ENCODE measurements around the gene NBPF12.
"Not testable (repeated sequence)": the region's sequence is repeated elsewhere in the genome, so short reads cannot be mapped to it uniquely, and the experiment has no call there.

The NBPF12 gene, protein sequence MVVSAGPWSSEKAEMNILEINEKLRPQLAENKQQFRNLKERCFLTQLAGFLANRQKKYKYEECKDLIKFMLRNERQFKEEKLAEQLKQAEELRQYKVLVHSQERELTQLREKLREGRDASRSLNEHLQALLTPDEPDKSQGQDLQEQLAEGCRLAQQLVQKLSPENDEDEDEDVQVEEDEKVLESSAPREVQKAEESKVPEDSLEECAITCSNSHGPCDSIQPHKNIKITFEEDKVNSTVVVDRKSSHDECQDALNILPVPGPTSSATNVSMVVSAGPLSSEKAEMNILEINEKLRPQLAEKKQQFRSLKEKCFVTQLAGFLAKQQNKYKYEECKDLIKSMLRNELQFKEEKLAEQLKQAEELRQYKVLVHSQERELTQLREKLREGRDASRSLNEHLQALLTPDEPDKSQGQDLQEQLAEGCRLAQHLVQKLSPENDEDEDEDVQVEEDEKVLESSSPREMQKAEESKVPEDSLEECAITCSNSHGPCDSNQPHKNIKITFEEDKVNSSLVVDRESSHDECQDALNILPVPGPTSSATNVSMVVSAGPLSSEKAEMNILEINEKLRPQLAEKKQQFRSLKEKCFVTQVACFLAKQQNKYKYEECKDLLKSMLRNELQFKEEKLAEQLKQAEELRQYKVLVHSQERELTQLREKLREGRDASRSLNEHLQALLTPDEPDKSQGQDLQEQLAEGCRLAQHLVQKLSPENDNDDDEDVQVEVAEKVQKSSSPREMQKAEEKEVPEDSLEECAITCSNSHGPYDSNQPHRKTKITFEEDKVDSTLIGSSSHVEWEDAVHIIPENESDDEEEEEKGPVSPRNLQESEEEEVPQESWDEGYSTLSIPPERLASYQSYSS (N-terminal part only)

DNA sequence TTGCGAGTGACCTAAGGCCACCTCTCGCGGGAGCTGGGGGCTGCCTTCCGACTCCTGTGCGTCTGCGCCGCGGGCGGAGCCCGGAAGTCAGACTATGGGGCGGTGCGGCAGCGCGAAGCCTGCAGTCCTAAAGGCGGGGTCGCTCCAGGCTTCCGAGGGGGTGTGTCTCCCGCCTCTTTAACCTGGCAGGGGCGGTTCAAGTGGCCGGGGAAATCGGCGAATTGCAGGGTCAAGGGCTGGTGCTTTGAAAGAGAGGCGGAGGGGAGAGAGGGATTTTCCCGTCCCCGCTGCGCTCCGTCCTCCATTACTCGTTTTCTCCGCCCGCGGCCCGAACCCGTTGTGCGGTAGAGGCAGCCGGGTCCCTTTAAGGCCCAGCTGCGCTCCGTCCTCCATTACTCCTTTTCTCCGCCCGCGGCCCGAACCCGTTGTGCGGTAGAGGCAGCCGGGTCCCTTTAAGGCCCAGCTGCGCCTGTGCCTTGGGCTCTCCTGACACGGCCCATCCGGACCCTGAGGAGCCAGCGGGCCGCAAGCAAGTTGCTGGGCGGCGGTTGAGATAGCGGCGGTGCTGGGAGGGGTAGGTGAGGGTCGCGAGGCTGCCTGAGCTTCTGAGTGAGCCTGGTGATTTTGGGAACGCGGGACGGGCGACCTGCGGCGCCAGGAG lies at the start of gene NBPF12:
NBPF12 (plus strand) TSS at position 83 of the 661 bp plus-strand sequence. CDS start 21,820 bp downstream, outside the sequence.
- peak; percentile 69 for DNase-seq (ENCODE audit: low read depth)

DNA sequence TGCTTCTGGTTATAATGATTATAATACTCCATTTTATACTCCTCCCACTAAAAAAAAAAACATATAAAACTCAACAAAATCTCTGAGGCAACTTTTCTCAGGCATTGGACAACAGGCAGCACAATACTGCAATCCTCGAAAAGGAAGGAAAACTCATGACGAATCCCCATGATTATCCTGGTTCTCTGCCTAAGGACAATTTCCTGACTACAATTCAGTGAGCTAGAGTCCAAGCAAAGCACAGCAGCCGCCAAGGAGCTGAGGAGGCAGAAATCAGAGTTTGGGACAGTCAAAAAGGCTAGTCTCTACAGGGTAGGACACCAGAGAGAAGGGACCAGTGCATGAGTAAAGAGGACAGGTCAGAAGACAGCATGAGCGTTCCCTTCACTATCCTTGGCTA lies 46.8 kb upstream of the NBPF12 start:
- DNase-seq (ENCODE audit: low read depth): not testable (repeated sequence)

DNA sequence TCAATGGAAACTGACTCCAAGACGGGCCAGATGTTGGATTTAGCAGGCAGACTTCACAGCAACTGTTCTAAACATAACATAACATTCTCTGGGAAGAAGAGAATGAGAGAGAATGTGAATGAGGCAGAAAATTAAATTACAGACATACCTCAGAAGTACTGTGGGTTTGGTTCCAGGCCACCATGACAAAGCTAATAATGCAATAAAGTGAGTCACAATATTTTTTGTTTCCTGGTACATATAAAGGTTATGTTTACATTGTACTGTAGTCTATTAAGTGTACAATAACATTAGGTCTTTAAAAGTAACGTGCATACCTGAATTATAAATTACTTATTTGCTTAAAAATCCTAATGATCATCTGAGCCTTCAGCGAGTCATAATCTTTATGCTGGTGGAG lies 45.8 kb upstream of the NBPF12 start:
- not testable (repeated sequence) for DNase-seq (ENCODE audit: low read depth)

DNA sequence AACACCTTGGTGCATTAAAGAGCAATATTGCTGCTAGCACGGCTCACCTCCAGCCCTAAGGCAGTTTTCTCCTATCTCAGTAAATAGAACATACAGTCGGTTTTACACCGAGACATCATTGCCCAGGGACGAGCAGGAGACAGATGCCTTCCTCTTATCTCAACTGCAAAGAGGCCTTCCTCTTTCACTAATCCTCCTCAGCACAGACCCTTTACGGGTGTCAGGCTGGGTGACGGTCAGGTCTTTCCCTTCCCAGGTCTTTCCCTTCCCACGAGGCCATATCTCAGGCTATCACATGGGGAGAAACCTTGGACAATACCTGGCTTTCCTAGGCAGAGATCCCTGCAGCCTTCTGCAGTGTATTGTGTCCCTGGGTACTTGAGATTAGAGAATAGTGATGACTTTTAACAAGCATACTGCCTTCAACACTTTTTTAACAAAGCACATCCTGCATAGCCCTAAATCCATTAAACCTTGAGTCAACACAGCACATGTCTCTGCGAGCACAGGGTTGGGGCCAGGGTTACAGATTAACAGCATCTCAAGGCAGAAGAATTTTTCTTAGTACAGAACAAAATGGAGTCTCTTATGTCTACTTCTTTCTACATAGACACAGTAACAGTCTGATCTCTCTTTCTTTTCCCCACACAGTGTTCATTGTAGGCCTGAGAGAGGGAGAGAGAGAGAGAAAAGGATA lies 30.4 kb upstream of the NBPF12 start:
- not testable (repeated sequence) for DNase-seq (ENCODE audit: low read depth)

DNA sequence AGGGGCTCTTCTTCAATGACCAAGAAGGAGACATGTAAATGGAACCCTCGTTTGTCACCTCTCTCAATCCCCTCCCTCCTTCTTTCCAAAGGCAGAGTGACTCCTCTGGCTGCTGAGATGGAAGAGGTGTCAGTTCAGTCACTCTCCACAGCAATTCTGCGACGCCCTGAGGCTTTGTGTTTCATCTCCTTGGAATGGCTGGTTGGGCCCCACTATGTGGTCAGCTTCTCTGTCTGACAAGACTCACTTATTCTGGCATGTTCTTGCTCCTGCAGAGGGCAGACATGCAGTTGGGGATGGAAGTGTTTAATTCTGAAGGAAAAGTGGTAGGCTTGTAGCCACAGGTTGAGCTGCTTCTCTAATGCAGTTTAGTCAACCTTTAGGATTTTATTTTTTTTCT lies 25.1 kb upstream of the NBPF12 start:
- DNase-seq (ENCODE audit: low read depth): not testable (repeated sequence)

DNA sequence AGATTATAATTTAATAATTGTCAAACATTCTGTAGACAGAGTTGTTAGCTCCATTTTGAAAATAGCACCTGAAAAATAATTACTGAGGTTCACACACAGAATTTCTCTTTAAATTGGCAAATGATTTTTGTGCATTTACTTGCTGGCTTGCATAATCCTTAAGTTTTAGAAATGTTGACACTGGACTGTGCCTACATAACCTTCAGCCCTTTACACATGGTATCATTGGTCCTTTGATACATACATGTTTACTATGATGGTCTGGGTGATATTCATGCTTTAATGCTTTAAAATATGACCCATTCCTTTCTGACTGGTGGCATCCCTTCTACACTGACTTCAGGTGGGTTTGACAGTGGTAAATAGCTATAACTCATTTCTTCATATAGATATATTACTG lies 17.3 kb upstream of the NBPF12 start:
- not testable (repeated sequence) for DNase-seq (ENCODE audit: low read depth)

DNA sequence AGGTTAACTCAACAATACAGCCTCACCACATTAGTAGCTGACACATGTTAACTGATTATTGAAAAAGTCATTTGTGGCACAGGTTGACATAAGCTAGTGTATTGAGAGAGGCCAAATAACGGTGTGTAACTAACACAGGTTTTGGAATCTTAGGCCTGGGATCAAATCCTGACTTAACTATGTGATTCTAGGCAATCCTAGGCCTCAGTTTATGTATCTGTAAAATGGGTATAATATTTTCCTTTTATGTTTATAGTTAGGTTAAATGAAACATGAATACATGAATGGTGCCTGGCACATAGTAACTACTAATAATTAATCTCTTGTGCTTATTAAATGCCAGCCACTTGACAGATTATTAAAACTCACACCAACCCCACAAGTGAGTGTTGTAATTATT lies 15.5 kb upstream of the NBPF12 start:
- DNase-seq (ENCODE audit: low read depth): not testable (repeated sequence)

DNA sequence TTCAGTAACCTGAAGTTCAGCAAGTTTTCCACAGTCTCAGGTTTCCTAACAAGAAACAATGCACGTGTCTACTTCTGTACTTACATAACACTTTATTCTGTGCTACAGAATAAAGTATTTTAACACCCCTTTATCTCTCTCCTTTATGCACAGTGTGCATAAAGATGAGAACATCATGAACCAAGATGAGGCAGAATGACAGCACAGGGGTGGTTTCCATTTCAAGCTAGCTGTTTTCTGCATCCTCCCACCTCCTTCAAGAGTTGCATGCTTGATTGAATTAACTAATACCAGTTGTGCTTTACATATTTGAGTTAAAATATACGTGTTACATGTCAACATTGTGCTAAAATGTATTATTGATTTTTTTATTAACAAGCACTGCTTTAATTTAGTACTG lies 14.0 kb upstream of the NBPF12 start:
- not testable (repeated sequence) for DNase-seq (ENCODE audit: low read depth)

DNA sequence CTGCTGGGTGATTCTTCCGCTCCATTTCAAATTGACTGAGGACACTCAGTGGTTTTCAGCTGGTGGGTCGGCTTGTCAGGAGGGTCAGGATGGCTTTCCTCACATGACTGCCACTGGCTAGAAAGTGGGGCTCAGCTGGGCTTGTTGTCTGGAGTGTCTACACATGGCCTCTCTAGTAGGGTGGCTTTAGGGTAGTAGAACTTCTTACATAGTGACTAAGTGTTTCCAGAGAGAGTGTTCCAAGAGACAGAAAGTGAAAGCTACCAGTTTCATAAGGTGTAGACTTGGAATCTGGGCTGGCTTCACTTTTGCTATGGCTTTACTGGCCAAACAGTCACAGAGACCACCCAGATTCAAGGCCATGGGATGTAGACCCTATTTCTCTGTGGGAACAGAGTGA lies 11.7 kb upstream of the NBPF12 start:
- not testable (repeated sequence) for DNase-seq (ENCODE audit: low read depth)

DNA sequence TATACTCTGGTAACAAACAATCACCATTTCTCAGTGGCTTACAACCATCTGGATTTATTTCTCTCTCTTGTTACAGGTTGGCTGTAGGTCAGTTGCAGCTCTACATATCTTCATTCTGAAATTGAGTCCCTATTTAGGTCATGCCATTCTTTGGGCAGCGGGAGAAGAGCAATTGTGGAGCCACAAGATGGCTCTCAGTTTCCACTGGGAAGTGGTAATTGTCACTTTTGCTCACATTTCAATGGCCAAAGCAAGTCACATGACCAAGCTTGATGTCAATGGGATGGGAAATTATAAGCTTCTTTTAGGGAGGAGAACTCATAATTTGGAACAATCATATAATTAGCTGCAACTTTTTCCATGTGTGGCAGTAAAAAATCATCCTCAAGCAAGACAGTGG lies 7.9 kb upstream of the NBPF12 start:
- not testable (repeated sequence) for DNase-seq (ENCODE audit: low read depth)

DNA sequence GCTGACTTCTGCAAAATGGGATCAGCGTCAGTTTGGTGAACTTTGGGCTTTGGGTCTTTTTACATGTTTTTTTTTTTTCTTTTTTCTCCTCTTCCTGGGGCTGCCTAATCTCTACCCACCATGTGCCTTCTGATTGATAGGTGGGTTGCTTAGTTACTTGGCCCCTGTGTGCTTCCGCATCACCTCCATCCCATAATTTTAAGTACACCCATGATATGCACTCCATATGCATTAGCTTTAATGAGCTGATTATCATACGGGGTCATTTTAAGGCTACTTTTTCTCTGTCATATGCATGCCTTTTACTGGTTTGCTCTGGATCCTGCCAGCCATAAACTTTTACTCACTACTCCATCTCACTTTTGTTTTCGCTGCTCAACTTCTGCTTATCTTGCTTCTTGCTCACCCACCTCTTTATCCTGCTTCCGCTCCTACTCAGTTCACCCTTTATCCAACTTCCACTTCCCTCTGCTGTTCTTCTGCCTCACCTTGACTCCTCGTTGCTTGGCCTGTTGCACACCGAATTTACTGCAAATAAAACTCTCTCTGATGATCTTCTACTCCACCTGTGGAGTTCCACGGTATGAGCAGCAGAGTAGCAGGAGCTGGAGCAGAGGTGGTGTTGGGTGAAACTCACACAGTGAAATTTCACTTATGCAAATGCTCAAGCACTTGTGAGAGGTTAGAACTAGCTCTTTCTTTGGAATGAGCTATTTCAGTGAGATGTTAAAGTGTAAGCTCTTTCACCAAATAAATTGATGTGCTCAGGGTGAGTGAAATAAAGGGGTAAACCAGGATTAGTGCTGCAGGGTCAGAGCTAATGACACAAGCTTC lies 3.5 kb upstream of the NBPF12 start:
- not testable (repeated sequence) for DNase-seq (ENCODE audit: low read depth)

DNA sequence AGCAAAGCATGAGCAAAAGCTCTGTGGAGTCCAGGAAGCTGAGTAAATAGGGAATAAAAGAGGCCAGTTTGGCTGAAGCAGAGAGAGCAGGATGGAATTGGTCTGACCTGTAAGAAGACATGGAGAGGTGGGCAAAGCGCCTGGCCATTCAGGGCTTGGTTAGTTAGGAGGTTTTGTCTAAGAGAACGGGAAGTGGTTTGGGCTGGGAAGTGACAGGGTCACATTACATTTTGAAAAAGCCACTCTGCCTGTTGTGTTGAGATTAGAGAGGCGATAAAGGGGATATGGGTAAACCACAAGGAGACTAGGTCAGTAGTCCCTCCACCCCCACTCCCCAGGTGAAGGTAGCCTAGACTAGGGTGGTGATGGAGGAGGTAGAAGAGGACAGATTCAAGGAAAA lies 662 bp upstream of the NBPF12 start:
- DNase-seq (ENCODE audit: low read depth): not testable (repeated sequence)

DNA sequence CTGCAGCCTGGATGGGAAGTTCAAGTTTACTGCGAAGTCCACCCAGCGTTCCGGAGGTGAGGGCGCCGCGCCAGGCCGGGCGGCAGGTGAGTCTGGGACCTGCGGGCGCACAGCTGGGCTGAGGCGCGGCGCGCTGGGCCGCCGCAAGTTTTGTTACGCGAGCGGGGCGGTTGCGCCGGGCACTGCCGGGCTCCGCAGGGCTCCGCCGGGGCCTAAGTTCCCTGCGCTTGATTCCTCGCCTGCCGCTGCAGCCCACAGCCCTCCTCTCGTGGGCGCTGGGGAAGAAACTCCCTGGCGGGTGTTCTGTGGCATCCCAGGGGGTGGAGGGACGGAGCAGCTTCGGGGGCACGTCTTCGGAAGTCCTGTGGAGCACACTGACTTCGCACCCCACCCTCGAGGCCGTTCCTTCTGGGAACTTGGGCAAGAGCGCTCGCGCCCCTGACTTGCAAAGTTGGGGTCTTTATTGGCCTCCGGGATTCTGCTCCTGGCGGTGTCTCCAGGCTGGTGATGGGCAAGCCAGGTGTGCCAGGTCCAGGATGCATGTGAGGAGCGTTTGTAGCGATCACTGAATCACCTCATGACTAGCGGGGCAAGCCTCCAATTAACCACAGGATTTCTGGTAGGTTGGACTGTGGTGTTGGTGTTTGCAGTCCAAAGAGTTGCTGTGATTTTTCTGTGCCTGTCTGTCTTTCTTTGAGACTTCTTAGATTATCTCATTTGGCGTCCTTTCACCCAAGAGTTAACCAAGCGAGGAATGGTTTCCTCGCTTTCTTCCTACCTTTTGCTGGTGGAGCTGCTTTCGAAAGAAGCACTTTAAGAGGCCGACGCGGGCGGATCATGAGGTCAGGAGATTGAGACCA lies 1.0 kb downstream of the NBPF12 start:
- peak; percentile 5 for DNase-seq (ENCODE audit: low read depth)

DNA sequence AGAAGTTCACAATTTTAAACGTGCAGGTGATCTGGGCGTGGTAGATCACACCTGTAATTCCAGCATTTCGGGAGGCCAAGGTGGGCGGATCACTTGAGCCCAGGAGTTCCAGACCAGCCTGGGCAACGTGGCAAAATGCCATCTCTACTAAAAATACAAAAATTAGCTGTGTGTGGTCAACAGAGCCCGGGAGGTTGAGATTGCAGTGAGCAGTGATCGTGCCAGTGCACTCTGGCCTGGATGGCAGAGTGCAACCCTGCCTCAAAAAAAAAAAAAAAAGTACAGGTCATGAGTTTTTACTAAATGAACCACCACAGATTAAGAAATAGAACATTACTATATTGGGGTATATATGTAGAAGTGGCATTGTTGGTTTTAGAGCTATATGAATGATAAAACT lies 2.2 kb downstream of the NBPF12 start:
- DNase-seq (ENCODE audit: low read depth): not testable (repeated sequence)

DNA sequence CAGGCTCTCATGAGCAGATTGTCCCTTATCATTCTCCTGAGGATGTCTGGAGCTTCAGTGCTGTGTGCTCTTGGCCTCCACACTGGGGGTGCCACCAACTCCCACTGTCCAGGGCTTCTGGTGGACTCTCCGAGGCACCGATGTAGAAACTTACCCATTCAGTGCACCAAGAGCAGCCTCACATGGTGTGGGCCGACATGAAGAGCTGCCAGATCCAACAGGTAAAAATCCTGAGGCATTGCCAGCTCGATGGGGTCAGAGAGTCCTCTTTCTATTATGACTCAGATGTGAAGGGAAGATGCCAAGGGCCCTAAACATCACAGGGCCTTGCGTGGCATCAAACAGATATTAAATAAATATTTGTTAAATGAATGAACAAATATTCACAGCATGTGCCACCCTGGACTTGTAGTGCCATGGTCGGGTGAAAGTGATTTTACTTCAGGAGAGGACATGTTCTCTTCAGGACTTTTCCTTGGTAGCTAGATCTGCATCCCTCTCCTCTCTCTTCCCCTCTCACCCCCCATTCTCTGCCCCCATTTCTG lies 5.3 kb downstream of the NBPF12 start:
- DNase-seq (ENCODE audit: low read depth): not testable (repeated sequence)

DNA sequence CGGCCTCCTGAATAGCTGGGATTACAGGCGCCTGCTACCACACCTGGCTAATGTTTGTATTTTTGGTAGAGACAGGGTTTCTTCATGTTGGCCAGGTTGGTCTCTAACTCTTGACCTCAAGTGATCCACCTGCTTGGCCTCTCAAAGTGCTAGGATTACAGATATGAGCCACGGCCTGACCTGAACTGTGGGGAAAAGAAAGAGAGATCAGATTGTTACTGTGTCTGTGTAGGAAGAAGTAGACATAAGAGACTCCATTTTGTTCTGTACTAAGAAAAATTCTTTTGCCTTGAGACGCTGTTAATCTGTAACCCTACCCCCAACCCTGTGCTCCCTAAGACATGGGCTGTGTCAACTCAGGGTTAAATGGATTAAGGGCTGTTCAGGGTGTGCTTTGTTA lies 10.0 kb downstream of the NBPF12 start:
- DNase-seq (ENCODE audit: low read depth): not testable (repeated sequence)

DNA sequence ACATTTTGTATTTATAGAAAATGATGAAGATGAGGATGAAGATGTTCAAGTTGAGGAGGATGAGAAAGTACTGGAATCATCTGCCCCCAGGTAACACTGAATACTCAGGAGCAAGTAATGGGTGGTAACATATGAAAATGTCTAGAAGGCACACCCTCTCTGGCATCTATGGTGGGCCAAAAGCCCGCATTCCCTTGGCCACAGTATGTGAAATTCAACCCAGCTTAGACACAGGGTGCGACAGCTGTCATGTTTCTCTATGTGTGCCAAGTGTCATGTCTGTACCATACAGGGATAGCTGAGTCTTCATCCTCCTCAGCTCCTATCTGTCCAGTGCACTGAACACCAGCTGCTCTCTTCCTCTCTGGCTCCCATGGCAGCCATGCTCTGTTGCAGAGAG lies 26.2 kb downstream of the NBPF12 start:
- DNase-seq (ENCODE audit: low read depth): not testable (repeated sequence)

DNA sequence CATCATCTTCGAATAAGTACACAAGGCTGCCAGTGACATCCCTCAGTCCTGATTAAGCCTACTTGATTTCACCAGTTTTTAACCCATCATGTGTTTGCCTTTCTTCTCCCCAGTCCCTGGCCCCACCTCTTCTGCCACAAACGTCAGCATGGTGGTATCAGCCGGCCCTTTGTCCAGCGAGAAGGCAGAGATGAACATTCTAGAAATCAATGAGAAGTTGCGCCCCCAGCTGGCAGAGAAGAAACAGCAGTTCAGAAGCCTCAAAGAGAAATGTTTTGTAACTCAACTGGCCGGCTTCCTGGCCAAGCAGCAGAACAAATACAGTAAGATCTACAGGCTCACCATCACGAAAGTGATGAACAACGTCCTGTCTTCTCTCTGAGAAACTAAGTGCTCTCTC lies 28.2 kb downstream of the NBPF12 start:
- not testable (repeated sequence) for DNase-seq (ENCODE audit: low read depth)

DNA sequence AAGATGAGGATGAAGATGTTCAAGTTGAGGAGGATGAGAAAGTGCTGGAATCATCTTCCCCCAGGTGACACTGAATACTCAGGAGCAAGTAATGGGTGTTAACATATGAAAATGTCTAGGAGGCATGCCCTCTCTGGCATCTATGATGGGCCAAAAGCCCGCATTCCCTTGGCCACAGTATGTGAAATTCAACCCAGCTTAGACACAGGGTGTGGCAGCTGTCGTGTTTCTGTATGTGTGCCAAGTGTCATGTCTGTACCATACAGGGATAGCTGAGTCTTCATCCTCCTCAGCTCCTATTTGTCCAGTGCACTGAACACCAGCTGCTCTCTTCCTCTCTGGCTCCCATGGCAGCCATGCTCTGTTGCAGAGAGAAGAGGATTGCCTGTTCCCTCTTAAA lies 32.5 kb downstream of the NBPF12 start:
- DNase-seq (ENCODE audit: low read depth): not testable (repeated sequence)

DNA sequence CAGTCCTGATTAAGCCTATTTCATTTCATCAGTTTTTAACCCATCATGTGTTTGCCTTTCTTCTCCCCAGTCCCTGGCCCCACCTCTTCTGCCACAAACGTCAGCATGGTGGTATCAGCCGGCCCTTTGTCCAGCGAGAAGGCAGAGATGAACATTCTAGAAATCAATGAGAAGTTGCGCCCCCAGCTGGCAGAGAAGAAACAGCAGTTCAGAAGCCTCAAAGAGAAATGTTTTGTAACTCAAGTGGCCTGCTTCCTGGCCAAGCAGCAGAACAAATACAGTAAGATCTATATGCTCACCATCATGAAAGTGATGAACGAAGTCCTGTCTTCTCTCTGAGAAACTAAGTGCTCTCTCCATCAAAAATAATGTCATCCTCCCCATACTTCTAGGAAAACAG lies 34.6 kb downstream of the NBPF12 start:
- not testable (repeated sequence) for DNase-seq (ENCODE audit: low read depth)
